Peyer's patch (tissue), 4 donors: ENCODE results near the gene PCIF1. TPM values are rescaled to one million over a fixed set of nuclear protein-coding genes. Genes with fewer than 3 reads are reported as not detected.

Experiments used
- DNase-seq, 3 donors: peaks; one replicate each; pipeline ENCODE4 v3.0.0-alpha.2; 2017 to 2019
- H3K27ac ChIP-seq, 4 donors: fragments of 200-600 bp; sonication (generic); one replicate each; pipeline ENCODE4 v1.5.1; 2016 to 2019
- H3K27me3 ChIP-seq, 2 donors: fragments of 200-600 bp; sonication (generic); one replicate each; pipeline ENCODE4 v1.5.1; 2019
- H3K36me3 ChIP-seq, 3 donors: fragments of 200-600 bp; sonication (generic); one replicate each; pipeline ENCODE4 v1.5.1; 2016 to 2019
- H3K4me1 ChIP-seq, 4 donors: fragments of 200-600 bp; sonication (generic); one replicate each; pipeline ENCODE4 v1.5.1; 2016 to 2019
- H3K4me3 ChIP-seq, 4 donors: fragments of 200-600 bp; sonication (generic); 1 replicate in 3 of 4; 2 replicates in 1 of 4; pipeline ENCODE4 v1.5.1; 2016 to 2019; ENCODE audit warnings: mild to moderate bottlenecking in 1 of 4
- H3K9me3 ChIP-seq, 4 donors: fragments of 200-600 bp; sonication (generic); one replicate each; pipeline ENCODE4 v1.5.1; 2016 to 2019; ENCODE audit warnings: mild to moderate bottlenecking in 1 of 4
- CTCF ChIP-seq, 6 experiments: fragments of 450-650 bp in 4 of 6; fragments of 200-600 bp in 2 of 6; sonication (generic) in 1 of 6; IDR thresholded peaks; one replicate each; pipeline ENCODE4 v1.5.1; 2017 to 2019; ENCODE audit warnings: antibody characterized with exemption in 6 of 6, mild to moderate bottlenecking in 3 of 6, moderate library complexity in 1 of 6
- POLR2A ChIP-seq, 2 donors: fragments of 450-650 bp; IDR thresholded peaks; one replicate each; pipeline ENCODE4 v1.5.1; 2017; ENCODE audit warnings: antibody characterized with exemption in 2 of 2, mild to moderate bottlenecking in 2 of 2, moderate library complexity in 2 of 2
- total RNA-seq, 4 donors: library from RNA; depleted of rRNA; stranded (reverse); fragments of >200 nt; gene quantifications; one replicate each; pipeline ENCODE4 v1.1.0, GENCODE V29; 2016

PCIF1 gene
- total RNA-seq, 4 donors from 2014 or later, result 25.0 to 53.2 (median 44.9) TPM

DNA sequence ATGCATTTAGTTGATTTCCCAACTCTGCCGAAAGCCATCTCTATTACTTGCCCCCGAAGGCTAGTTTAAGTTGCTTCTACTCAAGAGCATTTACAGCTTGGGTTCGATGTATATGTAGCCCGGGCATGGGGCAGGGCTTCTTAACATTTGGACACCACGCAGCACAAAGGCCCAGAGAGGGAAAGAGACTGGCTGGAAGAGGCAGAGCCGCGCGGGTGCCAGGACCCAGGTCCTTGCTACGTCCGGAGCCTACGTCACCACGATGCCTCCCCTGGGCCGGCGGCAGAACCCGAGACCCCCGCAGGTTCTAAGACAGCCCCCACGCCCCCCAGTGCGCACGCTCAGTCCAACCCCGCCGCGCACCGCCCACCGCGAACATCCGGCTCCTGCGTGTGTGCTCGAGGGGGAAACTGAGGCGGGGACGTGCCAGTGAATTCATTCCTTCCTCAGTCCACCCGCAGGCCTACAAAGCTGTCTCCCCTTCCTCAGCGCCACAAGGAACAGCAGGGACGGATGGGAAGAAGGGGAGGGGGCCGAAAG is 367 bp upstream of the PCIF1 start:
- H3K36me3 ChIP-seq, result peaks cover 0 to 22% (median 0%) of the 10 kb centered on the region in 3 donors
- no peaks in the 10 kb centered on the region for H3K9me3 ChIP-seq
- TF ChIP-seq POLR2A (IDR thresholded peaks at IDR 0.05), result no peak
- TF ChIP-seq CTCF (IDR thresholded peaks at IDR 0.05), result no peak
- peak in 2 of 3 donors; percentile 62 to 79 for DNase-seq
- peak overlapping the region; percentile 73 to 100 (median 88) for H3K4me3 ChIP-seq
- H3K27ac ChIP-seq, result peak overlapping the region; percentile 95 to 100 (median 100)
- peaks cover 0 to 16% (median 9%) of the 10 kb centered on the region in 4 donors for H3K4me1 ChIP-seq
- no peaks in the 10 kb centered on the region for H3K27me3 ChIP-seq

GRCh38 chr20:45935416-45936046 is 1.0 kb downstream of the PCIF1 start:
- Histone ChIP-seq H3K4me3 (peak overlapping the region; percentile 73 to 100 (median 88)), H3K4me1 (peaks cover 0 to 16% (median 9%) of the 10 kb centered on the region in 4 donors), H3K27ac (peak overlapping the region; percentile 84 to 100 (median 100)), H3K9me3 (no peaks in the 10 kb centered on the region), H3K27me3 (no peaks in the 10 kb centered on the region), H3K36me3 (peaks cover 0 to 36% (median 0%) of the 10 kb centered on the region in 3 donors)
- TF ChIP-seq CTCF (IDR thresholded peaks at IDR 0.05) (no peak), POLR2A (IDR thresholded peaks at IDR 0.05) (no peak)
- no peak for DNase-seq

DNA sequence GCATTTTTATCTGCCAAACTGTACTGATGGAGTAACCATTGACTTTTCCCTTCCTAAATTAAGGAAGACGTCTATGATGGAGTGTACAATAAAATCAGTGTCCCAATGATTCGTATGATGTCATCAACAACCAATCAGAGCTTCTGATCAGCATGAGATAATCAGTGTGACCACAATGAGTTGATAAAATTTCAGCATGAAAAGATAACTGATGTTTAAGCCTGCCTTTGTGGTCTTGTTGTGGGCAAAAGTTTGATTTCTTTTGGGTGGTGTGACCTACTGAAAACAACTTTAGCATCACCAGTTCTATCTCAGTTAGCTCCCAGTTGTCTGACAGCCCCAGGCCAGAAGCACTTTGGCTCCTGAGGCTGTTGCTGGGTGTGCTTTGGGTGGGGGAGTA is 3.3 kb downstream of the PCIF1 start:
- H3K4me1 ChIP-seq, result peaks cover 0 to 16% (median 9%) of the 10 kb centered on the region in 4 donors
- no peak overlapping the region for H3K4me3 ChIP-seq
- no peak for DNase-seq
- H3K9me3 ChIP-seq, result no peaks in the 10 kb centered on the region
- TF ChIP-seq POLR2A (IDR thresholded peaks at IDR 0.05) (no peak), CTCF (IDR thresholded peaks at IDR 0.05) (no peak)
- H3K27me3 ChIP-seq, result no peaks in the 10 kb centered on the region
- H3K27ac ChIP-seq, result no peak overlapping the region
- peaks cover 0 to 58% (median 0%) of the 10 kb centered on the region in 3 donors for H3K36me3 ChIP-seq

DNA sequence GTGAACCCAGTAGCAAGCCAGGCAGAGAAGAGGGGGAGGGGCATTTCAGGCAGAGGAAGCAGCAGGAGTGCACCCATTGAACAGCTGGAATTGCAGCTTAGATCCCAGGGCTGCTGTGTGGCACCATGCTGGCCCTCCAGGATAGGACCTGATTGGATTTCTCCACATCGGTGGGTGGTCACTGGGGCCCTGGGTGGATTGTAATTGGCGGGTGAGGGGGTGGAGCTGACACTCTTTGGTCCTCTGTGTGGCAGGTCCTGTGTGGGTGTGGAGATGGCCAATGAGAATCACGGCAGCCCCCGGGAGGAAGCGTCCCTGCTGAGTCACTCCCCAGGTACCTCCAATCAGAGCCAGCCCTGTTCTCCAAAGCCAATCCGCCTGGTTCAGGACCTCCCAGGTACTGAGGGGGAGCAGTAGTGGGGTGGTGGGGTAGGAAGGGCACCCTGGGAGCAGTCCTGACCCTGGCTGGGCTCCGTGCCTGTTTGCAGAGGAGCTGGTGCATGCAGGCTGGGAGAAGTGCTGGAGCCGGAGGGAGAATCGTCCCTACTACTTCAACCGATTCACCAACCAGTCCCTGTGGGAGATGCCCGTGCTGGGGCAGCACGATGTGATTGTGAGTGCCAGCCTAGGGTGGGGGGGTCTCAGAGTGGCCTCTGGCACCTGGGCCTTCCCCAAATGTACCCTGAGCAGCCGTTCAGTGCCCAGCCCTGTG is 4.4 kb downstream of the PCIF1 start:
- Histone ChIP-seq H3K4me1 (peaks cover 0 to 7% (median 1%) of the 10 kb centered on the region in 4 donors), H3K9me3 (no peaks in the 10 kb centered on the region), H3K27ac (no peak overlapping the region), H3K4me3 (no peak overlapping the region), H3K36me3 (peaks cover 0 to 69% (median 0%) of the 10 kb centered on the region in 3 donors), H3K27me3 (no peaks in the 10 kb centered on the region)
- no peak for DNase-seq
- TF ChIP-seq CTCF (IDR thresholded peaks at IDR 0.05), result no peak
- no peak for TF ChIP-seq POLR2A (IDR thresholded peaks at IDR 0.05)

DNA sequence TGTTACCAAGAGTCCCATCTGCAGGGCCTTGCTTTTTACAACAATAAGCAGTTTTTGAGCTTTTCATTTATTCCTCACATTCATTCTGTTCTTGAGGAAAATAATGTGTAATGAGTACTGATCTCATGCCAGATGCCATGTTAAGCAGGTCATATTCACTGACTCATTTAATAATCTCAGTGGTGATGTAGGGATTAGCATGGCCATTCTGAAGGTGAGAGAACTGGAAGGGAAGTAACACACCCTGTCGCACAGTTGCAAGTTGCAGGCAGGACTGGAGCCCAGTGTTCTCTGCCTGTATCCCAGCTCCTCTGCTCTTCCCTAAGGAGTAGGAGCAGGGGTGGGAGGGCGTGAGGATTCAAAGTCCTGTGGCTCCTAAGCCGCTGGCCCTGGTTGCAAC is 5.6 kb downstream of the PCIF1 start:
- no peak overlapping the region for H3K27ac ChIP-seq
- H3K27me3 ChIP-seq, result no peaks in the 10 kb centered on the region
- peaks cover 0 to 80% (median 0%) of the 10 kb centered on the region in 3 donors for H3K36me3 ChIP-seq
- peaks cover 0 to 7% (median 1%) of the 10 kb centered on the region in 4 donors for H3K4me1 ChIP-seq
- no peaks in the 10 kb centered on the region for H3K9me3 ChIP-seq
- no peak overlapping the region for H3K4me3 ChIP-seq
- no peak for DNase-seq
- no peak for TF ChIP-seq POLR2A (IDR thresholded peaks at IDR 0.05)
- no peak for TF ChIP-seq CTCF (IDR thresholded peaks at IDR 0.05)
